Hepatocyte (in vitro differentiated cells): ENCODE data around the gene VAV2. TPM values are rescaled to one million over a fixed set of nuclear protein-coding genes. Genes with fewer than 3 reads are reported as not detected.

Source experiments
- DNase-seq: peaks from one replicate; pipeline ENCODE4 v3.0.0-alpha.2; 2016; ENCODE audit warnings: low spot score
- H2AFZ ChIP-seq: fragments of 200-600 bp; sonication (generic); 2 replicates; pipeline ENCODE4 v1.6.0; 2016; ENCODE audit warnings: antibody characterized with exemption, mild to moderate bottlenecking
- H3K27ac ChIP-seq: fragments of 200-600 bp; sonication (generic); 2 replicates; pipeline ENCODE4 v1.5.1; 2016; ENCODE audit warnings: mild to moderate bottlenecking
- H3K27me3 ChIP-seq: fragments of 200-600 bp; sonication (generic); 2 replicates; pipeline ENCODE4 v1.6.1; 2016
- H3K36me3 ChIP-seq: fragments of 200-600 bp; sonication (generic); replicated peaks from 2 replicates; pipeline ENCODE4 v1.5.1; 2016; ENCODE audit warnings: low read depth; ENCODE audit not compliant: insufficient read depth
- H3K4me1 ChIP-seq: fragments of 200-600 bp; sonication (generic); 2 replicates; pipeline ENCODE4 v1.5.1; 2016; ENCODE audit warnings: mild to moderate bottlenecking, moderate library complexity; ENCODE audit not compliant: insufficient read depth
- H3K4me2 ChIP-seq: fragments of 200-600 bp; sonication (generic); 2 replicates; pipeline ENCODE4 v1.6.0; 2016
- H3K4me3 ChIP-seq: fragments of 200-600 bp; sonication (generic); 2 replicates; pipeline ENCODE4 v1.5.1; 2016; ENCODE audit warnings: mild to moderate bottlenecking
- H3K79me2 ChIP-seq: fragments of 200-600 bp; sonication (generic); 2 replicates; pipeline ENCODE4 v1.6.0; 2017; ENCODE audit warnings: mild to moderate bottlenecking
- H3K9me2 ChIP-seq: fragments of 200-600 bp; sonication (generic); replicated peaks from 2 replicates; pipeline ENCODE4 v1.6.0; 2017; ENCODE audit warnings: mild to moderate bottlenecking; ENCODE audit not compliant: insufficient read depth
- H3K9me3 ChIP-seq: fragments of 200-600 bp; sonication (generic); 2 replicates; pipeline ENCODE4 v1.5.1; 2016; ENCODE audit warnings: low read depth, mild to moderate bottlenecking
- H4K20me1 ChIP-seq: fragments of 200-600 bp; sonication (generic); 2 replicates; pipeline ENCODE4 v1.6.0; 2016; ENCODE audit warnings: mild to moderate bottlenecking; ENCODE audit not compliant: insufficient read depth, poor library complexity, severe bottlenecking
- CTCF ChIP-seq: fragments of 200-600 bp; sonication (generic); IDR thresholded peaks from 2 replicates; pipeline ENCODE4 v1.5.1; 2016; ENCODE audit warnings: antibody characterized with exemption, mild to moderate bottlenecking; ENCODE audit not compliant: poor library complexity
- EZH2 ChIP-seq: fragments of 200-600 bp; sonication (generic); IDR thresholded peaks from 2 replicates; pipeline ENCODE4 v1.6.1; 2016; ENCODE audit warnings: antibody characterized with exemption, mild to moderate bottlenecking, borderline replicate concordance
- EZH2phosphoT487 ChIP-seq: fragments of 200-600 bp; sonication (generic); IDR thresholded peaks from one replicate; pipeline ENCODE4 v1.6.1; 2018; ENCODE audit warnings: antibody characterized with exemption, mild to moderate bottlenecking, low read depth, moderate library complexity; ENCODE audit not compliant: unreplicated experiment, severe bottlenecking
- WGBS: methylation state at CpG from one replicate; pipeline ENCODE4 v1.1.6; 2016; ENCODE audit warnings: low lambda C conversion rate; ENCODE audit errors: missing lambda C conversion rate; 5-methylcytosine and 5-hydroxymethylcytosine counted together
- polyA plus RNA-seq: library from polyadenylated mRNA; unstranded; fragments of >200 nt; fragmentation: Nextera tagmentation; extraction: Ambion mirVana; gene quantifications from 2 replicates; pipeline ENCODE4 v1.2.1, GENCODE V29; 2016
- total RNA-seq: library from RNA; depleted of rRNA; stranded (reverse); fragments of >200 nt; gene quantifications from 2 replicates; pipeline ENCODE4 v1.2.3, GENCODE V29; 2014

The VAV2 gene
- total and polyA plus RNA-seq, 2 experiments from 2014 or later: 24.9 to 27.7 TPM

GRCh38 chr9:133849110-133849670 is 142.9 kb downstream of the VAV2 start:
- no peak for TF ChIP-seq EZH2
- TF ChIP-seq CTCF: no peak
- TF ChIP-seq EZH2phosphoT487: no peak
- no peak overlapping the region for H2AFZ ChIP-seq
- no peaks in the 10 kb centered on the region for H3K27me3 ChIP-seq
- peaks cover 9% of the 10 kb centered on the region for H3K4me1 ChIP-seq
- WGBS: 95% methylated on average over 16 of the region's 16 CpGs
- no peak for DNase-seq
- no peak overlapping the region for H3K4me3 ChIP-seq
- no peaks in the 10 kb centered on the region for H3K36me3 ChIP-seq
- H3K9me3 ChIP-seq: no peaks in the 10 kb centered on the region
- no peak overlapping the region for H3K27ac ChIP-seq
- H3K79me2 ChIP-seq: peaks cover 34% of the 10 kb centered on the region
- no peak overlapping the region for H3K4me2 ChIP-seq
- no peaks in the 10 kb centered on the region for H3K9me2 ChIP-seq
- no peaks in the 10 kb centered on the region for H4K20me1 ChIP-seq

- no peak for TF ChIP-seq EZH2
- no peak for TF ChIP-seq CTCF
- TF ChIP-seq EZH2phosphoT487: no peak
- no peaks in the 10 kb centered on the region for H3K9me2 ChIP-seq
- no peaks in the 10 kb centered on the region for H4K20me1 ChIP-seq
- 95% methylated on average over 19 of the region's 19 CpGs for WGBS
- H3K36me3 ChIP-seq: no peaks in the 10 kb centered on the region
- no peak for DNase-seq
- H3K4me2 ChIP-seq: no peak overlapping the region
- no peak overlapping the region for H3K4me3 ChIP-seq
- H3K79me2 ChIP-seq: peaks cover 29% of the 10 kb centered on the region
- no peaks in the 10 kb centered on the region for H3K27me3 ChIP-seq
- H3K9me3 ChIP-seq: no peaks in the 10 kb centered on the region
- H3K4me1 ChIP-seq: peaks cover 10% of the 10 kb centered on the region
- no peak overlapping the region for H2AFZ ChIP-seq
- H3K27ac ChIP-seq: no peak overlapping the region
Observed at GRCh38 chr9:133848471-133849109, 143.5 kb downstream of the VAV2 start.

GRCh38 chr9:133846483-133847090 is 145.5 kb downstream of the VAV2 start:
- 96% methylated on average over 17 of the region's 18 CpGs for WGBS

More at GRCh38 chr9:133846483-133847090, 145.5 kb downstream of the VAV2 start:
- Histone ChIP-seq H2AFZ (no peak overlapping the region), H3K27ac (no peak overlapping the region), H4K20me1 (peaks cover 8% of the 10 kb centered on the region), H3K4me3 (no peak overlapping the region), H3K79me2 (peaks cover 34% of the 10 kb centered on the region), H3K36me3 (no peaks in the 10 kb centered on the region), H3K4me2 (no peak overlapping the region), H3K4me1 (peaks cover 10% of the 10 kb centered on the region), H3K9me3 (no peaks in the 10 kb centered on the region), H3K9me2 (no peaks in the 10 kb centered on the region), H3K27me3 (no peaks in the 10 kb centered on the region)
- DNase-seq: no peak
- TF ChIP-seq EZH2phosphoT487 (no peak), CTCF (no peak), EZH2 (no peak)
